ENCODE results near the gene SMARCD1.

DNA sequence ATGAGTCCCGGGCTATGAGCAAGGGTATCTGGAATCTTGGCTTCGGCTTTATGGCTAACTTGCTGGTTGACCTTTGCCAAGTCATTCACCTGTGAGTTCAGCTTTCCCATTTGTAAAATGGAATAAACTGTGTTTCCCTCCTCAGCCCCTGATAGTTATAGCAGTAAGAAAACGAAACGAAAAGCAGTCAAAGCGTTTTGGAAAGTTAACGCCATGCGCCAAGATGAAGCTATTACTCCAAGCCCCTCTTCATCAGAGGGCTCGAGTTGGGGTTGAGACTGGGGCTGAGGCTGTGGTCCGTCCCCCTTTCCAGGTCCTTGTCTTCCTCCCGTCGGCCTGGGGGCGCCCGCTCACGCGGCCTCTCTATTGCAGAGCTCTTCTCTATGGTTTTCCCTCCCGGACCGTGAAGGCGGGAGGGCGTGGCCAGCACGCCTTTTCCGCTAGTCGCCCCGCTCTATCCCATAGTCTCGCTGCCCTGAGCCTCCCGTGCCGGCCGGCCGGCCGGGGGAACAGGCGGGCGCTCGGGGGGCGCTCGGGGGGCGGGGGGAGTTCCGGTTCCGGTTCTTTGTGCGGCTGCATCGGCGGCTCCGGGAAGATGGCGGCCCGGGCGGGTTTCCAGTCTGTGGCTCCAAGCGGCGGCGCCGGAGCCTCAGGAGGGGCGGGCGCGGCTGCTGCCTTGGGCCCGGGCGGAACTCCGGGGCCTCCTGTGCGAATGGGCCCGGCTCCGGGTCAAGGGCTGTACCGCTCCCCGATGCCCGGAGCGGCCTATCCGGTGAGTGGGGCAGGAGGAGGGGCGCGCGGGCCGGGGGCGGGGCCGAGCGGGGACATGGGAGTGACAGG, at the start of gene SMARCD1:
- TF ChIP-seq, protein P1, sequence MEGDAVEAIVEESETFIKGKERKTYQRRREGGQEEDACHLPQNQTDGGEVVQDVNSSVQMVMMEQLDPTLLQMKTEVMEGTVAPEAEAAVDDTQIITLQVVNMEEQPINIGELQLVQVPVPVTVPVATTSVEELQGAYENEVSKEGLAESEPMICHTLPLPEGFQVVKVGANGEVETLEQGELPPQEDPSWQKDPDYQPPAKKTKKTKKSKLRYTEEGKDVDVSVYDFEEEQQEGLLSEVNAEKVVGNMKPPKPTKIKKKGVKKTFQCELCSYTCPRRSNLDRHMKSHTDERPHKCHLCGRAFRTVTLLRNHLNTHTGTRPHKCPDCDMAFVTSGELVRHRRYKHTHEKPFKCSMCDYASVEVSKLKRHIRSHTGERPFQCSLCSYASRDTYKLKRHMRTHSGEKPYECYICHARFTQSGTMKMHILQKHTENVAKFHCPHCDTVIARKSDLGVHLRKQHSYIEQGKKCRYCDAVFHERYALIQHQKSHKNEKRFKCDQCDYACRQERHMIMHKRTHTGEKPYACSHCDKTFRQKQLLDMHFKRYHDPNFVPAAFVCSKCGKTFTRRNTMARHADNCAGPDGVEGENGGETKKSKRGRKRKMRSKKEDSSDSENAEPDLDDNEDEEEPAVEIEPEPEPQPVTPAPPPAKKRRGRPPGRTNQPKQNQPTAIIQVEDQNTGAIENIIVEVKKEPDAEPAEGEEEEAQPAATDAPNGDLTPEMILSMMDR (IDR thresholded peaks at IDR 0.05): peak in 4 of 5 experiments; percentile 29 to 64 (median 51)
- peak in 1 of 2 donors; percentile 47 for TF ChIP-seq POLR2A (IDR thresholded peaks at IDR 0.05)
